Measurements from ENCODE around the gene TMOD1.

TMOD1 gene

DNA sequence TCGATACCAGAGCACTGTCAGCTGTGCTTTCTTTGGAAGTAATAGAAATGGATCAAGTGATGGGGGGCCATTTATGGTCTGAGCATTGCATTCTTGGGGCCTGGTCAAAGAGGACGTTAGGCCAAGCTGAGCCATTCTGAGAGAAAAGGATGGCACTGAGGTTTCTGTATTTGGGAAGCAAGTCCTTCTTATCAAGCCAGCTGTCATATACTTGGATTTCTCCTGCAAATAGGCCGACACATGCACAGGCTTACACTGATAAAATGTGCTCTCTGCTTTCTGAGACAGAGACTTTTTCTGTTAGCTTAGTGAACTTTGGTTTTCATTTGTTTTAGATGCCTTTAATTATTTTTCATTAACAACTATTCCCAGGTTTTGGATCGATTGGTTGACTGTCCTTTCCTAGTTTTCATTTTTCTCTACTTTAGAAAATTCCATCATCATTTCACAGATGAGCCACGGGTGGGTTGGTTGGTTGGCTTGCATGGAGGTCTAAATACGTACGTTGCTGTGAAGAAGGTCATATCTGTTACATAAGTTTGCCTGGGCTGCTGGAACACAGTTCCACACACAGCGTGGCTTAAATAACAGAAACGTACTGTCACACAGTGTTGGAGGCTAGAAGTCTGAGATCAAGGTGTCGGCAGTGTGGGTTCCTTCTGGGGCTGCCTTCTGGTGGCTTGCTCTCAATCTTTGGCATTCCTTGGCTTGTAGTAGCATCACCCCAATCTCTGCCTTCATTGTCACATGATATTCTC is 20.3 kb downstream of the TMOD1 start:
- no peak for DNase-seq
- TF ChIP-seq, protein P1, sequence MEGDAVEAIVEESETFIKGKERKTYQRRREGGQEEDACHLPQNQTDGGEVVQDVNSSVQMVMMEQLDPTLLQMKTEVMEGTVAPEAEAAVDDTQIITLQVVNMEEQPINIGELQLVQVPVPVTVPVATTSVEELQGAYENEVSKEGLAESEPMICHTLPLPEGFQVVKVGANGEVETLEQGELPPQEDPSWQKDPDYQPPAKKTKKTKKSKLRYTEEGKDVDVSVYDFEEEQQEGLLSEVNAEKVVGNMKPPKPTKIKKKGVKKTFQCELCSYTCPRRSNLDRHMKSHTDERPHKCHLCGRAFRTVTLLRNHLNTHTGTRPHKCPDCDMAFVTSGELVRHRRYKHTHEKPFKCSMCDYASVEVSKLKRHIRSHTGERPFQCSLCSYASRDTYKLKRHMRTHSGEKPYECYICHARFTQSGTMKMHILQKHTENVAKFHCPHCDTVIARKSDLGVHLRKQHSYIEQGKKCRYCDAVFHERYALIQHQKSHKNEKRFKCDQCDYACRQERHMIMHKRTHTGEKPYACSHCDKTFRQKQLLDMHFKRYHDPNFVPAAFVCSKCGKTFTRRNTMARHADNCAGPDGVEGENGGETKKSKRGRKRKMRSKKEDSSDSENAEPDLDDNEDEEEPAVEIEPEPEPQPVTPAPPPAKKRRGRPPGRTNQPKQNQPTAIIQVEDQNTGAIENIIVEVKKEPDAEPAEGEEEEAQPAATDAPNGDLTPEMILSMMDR (IDR thresholded peaks at IDR 0.05; ENCODE audit: low read depth, low read length) = no peak
- Histone ChIP-seq H3K4me1 (peaks cover 41% of the 10 kb centered on the region), H3K36me3 (peaks cover 97% of the 10 kb centered on the region), H3K27me3 (no peaks in the 10 kb centered on the region), H3K4me3 (ENCODE audit: low read depth, low read length) (no peak overlapping the region), H3K9me3 (no peaks in the 10 kb centered on the region)

DNA sequence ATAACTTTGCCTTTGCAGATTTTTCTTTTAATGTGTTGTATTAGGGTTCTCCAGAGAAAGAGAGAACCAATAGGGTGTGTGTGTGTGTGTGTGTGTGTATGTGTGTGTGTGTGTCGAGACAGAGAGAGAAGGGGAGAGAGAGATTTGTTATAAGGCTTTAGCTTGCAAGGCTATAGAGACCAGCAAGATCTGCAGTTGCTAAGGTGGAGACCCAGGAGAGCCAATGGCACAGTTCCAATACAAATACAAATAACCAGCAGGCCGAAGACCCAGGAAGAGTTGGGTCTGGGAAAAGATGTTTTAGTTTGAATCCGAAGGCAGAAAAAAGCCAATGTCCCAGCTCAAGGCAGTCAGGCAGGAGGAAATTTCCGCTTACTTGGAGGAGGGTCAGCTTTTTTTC is 23.0 kb downstream of the TMOD1 start:
- DNase-seq = no peak
- Histone ChIP-seq H3K36me3 (peaks cover 97% of the 10 kb centered on the region), H3K9me3 (no peaks in the 10 kb centered on the region), H3K4me3 (ENCODE audit: low read depth, low read length) (no peak overlapping the region), H3K27me3 (no peaks in the 10 kb centered on the region), H3K4me1 (peaks cover 23% of the 10 kb centered on the region)
- TF ChIP-seq, protein P1 (IDR thresholded peaks at IDR 0.05; ENCODE audit: low read depth, low read length) = no peak

DNA sequence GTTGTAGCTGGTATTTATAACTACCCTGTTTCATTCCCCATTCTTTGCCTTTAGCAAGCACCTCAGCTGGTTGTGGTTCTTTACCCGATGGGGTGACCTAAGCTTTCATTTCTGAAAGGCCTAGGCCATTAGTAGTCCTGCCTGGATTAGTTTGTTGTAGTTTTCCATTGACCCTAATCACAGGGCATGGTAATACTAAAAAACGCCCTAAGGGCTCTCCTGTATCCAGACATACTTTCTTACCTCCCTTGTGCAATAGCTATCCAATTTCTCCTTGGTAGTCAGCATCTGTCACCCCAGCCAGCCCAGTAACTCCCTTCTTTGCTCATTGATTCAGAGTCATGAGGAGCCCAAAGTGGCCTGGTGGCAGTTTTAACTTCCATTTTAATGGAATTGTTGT is 24.0 kb downstream of the TMOD1 start:
- Histone ChIP-seq H3K4me1 (peaks cover 20% of the 10 kb centered on the region), H3K27me3 (no peaks in the 10 kb centered on the region), H3K4me3 (ENCODE audit: low read depth, low read length) (no peak overlapping the region), H3K9me3 (no peaks in the 10 kb centered on the region), H3K36me3 (peaks cover 97% of the 10 kb centered on the region)
- DNase-seq = no peak
- TF ChIP-seq, protein P1 (IDR thresholded peaks at IDR 0.05; ENCODE audit: low read depth, low read length) = no peak

DNA sequence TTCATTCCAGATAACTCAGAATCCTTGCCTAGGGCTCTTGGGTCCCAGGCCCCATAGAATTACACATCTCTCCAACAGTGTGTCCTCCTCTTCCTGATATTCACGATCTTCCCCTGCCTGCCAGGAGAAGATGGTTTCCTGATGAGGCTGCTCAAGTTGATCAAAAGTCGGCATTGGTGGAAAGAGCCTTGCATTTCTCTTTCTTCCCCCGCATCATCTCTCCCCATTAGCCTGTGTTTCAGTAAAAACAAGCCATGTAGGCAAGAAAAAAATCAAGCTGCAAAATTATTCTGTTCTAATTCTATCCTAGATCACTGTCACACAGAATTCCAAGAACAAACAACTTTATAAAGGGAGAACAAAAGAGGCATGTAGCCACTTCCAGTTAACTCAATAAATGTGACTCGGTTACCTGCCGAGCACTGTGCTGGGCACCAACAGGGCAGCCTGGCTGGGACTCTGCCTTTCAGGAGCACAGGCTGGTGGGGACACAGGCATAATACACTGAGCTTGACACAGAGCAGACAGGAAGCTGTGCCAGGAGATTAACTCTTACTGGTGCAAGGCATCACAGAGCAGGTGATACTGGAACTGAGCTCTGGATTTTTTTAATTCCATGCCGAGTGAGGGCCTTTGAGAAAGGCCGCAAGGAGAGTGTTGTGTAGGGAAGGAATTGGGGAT is 25.6 kb downstream of the TMOD1 start:
- Histone ChIP-seq H3K4me3 (ENCODE audit: low read depth, low read length) (no peak overlapping the region), H3K9me3 (no peaks in the 10 kb centered on the region), H3K36me3 (peaks cover 97% of the 10 kb centered on the region), H3K4me1 (peaks cover 16% of the 10 kb centered on the region), H3K27me3 (no peaks in the 10 kb centered on the region)
- no peak for DNase-seq
- TF ChIP-seq, protein P1 (IDR thresholded peaks at IDR 0.05; ENCODE audit: low read depth, low read length) = no peak

DNA sequence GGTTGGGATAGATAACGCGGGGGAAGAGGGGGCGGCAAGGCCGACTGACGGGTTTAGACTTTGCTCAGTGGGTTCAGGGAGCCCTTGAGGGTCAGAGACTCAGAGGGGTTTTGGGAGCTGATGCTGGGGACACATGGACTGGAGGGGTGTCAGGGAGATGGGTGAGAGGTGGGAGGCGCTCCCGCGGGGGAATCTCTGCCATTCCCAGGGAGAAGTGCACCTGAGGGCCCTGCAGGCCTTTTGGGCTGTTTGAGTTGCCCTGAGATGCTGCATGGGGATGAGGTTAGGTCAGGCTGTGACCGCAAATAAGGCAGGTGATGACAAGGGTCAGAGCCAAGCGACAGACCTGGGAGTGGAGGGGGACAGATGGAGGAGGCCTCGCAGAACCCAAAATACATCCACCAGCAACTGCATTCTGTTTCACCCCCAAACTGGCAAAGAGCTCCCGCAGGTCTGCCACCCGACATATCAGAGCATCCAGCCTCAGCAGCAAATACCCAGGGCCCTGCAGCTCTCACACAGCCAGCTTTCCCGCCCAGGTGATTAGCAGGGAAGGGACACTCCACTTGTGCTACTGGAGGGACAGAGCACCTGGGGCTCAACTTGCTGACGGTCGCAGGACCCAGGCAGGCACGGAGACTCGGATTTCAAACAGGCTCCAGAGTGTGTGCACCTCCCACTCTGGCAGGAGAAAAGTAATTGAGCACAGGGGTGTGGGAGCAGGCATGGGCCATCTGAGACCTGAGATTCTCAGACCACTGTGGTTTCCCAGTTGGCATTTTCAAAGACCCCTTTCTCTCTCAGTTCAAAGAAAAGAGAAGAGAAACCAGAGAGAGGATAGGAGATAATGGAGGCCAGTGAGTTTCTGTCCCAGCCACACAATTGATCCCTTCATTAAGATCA is 26.4 kb downstream of the TMOD1 start:
- H3K4me1 ChIP-seq = peaks cover 16% of the 10 kb centered on the region
- TF ChIP-seq, protein P1 (IDR thresholded peaks at IDR 0.05; ENCODE audit: low read depth, low read length) = no peak
- no peaks in the 10 kb centered on the region; the same call in 1 of the 2 replicates for H3K9me3 ChIP-seq
- no peak overlapping the region for H3K4me3 ChIP-seq (ENCODE audit: low read depth, low read length)
- H3K27me3 ChIP-seq = no peaks in the 10 kb centered on the region
- H3K36me3 ChIP-seq = peaks cover 98% of the 10 kb centered on the region
- DNase-seq = no peak
